Spinal cord (tissue), 10 donors: ENCODE measurements around the gene DTD1. TPM values are rescaled to one million over a fixed set of nuclear protein-coding genes. Genes with fewer than 3 reads are reported as not detected.

ENCODE experiments used
- DNase-seq, 6 donors: peaks; one replicate each; pipeline versions ENCODE4 v3.0.0 to v3.0.0-alpha.2; 2013 to 2015; ENCODE audit warnings: low spot score in 6 of 6, low read depth in 4 of 6
- H3K27ac ChIP-seq: one replicate; pipeline ENCODE4 v1.5.1; 2013; ENCODE audit warnings: low read depth, low read length, control low read depth
- H3K27me3 ChIP-seq: one replicate; pipeline ENCODE4 v1.6.1; 2013; ENCODE audit warnings: low read length; ENCODE audit not compliant: control insufficient read depth, insufficient read depth
- H3K36me3 ChIP-seq: one replicate; pipeline ENCODE4 v1.6.1; 2013; ENCODE audit warnings: low read length; ENCODE audit not compliant: control insufficient read depth, insufficient read depth
- H3K4me1 ChIP-seq: one replicate; pipeline ENCODE4 v1.6.1; 2013; ENCODE audit warnings: low read length; ENCODE audit not compliant: control insufficient read depth, insufficient read depth
- H3K4me3 ChIP-seq: one replicate; pipeline ENCODE4 v1.5.1; 2013; ENCODE audit warnings: low read depth, low read length, control low read depth
- H3K9me3 ChIP-seq: one replicate; pipeline ENCODE4 v1.6.1; 2013; ENCODE audit warnings: low read length; ENCODE audit not compliant: control insufficient read depth, insufficient read depth
- WGBS: methylation state at CpG from one replicate; pipeline ENCODE4 v1.1.5; 2013; ENCODE audit warnings: missing lambda C conversion rate; ENCODE audit not compliant: insufficient coverage; 5-methylcytosine and 5-hydroxymethylcytosine counted together
- polyA plus RNA-seq, 2 donors: library from polyadenylated mRNA; unstranded; fragments of 120-200 nt; gene quantifications; one replicate each; pipeline ENCODE4 v1.2.1, GENCODE V29; 2013; ENCODE audit not compliant: insufficient read length in 2 of 2
- total RNA-seq, 2 donors: library from RNA; depleted of rRNA in 1 of 2; stranded (reverse); fragments of 120-200 nt in 1 of 2; fragments of >200 nt in 1 of 2; gene quantifications; one replicate each; pipeline versions ENCODE4 v1.2.3 to v1.2.4, GENCODE V29; 2013 to 2014
- donor health status: healthy.

DTD1 gene
- total and polyA plus RNA-seq, 4 donors, result 54.1 to 88.9 (median 72.2) TPM

DNA sequence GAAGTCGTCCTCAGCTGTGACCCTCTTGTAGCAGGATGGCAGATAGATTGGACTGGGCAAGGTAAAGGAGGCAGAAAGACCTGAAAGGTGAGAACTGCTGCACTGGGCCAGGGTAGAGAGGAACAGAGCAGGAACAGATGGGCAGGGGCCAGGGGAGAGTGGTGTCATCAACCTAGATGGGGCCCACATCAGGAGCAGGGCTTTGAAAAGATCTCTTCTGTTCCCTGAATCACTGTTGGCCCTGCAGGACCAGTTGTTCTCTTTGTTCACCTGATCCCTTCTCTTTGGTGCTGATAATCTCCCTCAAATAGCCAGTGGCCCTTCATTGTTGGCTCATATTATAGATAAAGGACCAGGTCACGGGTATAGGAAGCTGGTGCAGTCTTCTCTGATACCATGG, 59.9 kb downstream of the DTD1 start:
- H3K27ac ChIP-seq, result no peak overlapping the region
- no peak for DNase-seq

DNA sequence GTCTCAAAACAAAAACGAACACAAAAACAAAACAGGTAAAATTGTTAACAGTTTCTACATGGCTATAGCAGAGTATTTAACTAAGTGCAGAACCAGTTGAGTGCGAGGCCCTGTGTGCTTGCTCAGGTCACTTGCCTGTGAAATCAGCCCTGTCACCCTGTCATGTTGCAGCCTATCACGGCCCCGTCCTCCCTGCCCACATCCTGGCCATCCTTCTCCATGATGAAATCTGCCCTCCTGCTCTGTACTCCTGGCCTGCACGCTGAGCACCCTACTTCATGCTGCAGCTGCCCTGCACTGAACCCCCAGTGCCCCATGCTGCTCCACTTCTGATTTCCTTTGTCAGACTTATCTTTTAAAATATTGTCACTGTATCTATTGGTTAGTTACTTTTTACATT, 62.4 kb downstream of the DTD1 start:
- H3K4me1 ChIP-seq, result peaks cover 4% of the 10 kb centered on the region
- no peaks in the 10 kb centered on the region for H3K9me3 ChIP-seq
- H3K36me3 ChIP-seq, result no peaks in the 10 kb centered on the region
- no peak overlapping the region for H3K27ac ChIP-seq
- 76% methylated on average over 3 of the region's 5 CpGs for WGBS
- no peak for DNase-seq
- no peak overlapping the region for H3K4me3 ChIP-seq
- H3K27me3 ChIP-seq, result no peaks in the 10 kb centered on the region

More for the DNA sequence above, 59.9 kb downstream of the DTD1 start:
- Histone ChIP-seq H3K27me3 (no peaks in the 10 kb centered on the region), H3K9me3 (no peaks in the 10 kb centered on the region), H3K4me3 (no peak overlapping the region), H3K4me1 (peaks cover 4% of the 10 kb centered on the region), H3K36me3 (no peaks in the 10 kb centered on the region)
- 100% methylated on average over 1 of the region's 2 CpGs for WGBS

DNA sequence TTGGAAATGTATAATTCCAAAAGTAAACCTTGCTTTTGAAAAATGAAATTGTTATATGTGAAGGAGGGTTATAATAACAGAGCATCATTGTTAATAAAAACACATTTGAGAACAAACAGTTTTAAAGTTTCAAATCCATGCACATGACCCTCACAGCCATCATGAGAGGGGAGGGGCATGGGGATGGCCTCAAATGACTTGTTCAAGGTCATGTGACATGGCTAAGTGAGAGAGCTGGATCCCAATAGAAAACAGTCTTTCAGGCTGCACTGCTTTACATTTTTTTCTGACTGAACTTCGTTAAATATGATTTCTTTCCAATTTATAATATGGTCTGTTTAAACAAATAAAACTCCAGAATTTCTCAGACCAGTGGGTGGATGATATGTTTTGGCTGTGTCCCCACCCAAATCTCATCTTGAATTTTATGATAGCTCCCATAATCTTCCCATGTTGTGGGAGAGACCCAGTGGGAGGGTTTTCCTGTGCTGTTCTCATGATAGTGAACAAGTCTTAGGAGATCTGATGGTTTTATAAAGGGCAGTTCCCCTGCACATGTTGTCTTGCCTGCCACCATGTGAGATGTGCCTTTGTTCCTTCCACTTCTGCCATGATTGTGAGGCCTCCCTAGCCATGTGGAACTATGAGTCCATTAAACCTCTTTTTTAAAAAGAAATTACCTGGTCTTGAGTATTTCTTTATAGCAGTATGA, 66.0 kb downstream of the DTD1 start:
- Histone ChIP-seq H3K27ac (no peak overlapping the region), H3K4me1 (peaks cover 4% of the 10 kb centered on the region), H3K4me3 (no peak overlapping the region), H3K36me3 (no peaks in the 10 kb centered on the region), H3K9me3 (no peaks in the 10 kb centered on the region), H3K27me3 (no peaks in the 10 kb centered on the region)
- DNase-seq, result no peak
- no CpG with 5 or more reads among the region's 1 CpG for WGBS

DNA sequence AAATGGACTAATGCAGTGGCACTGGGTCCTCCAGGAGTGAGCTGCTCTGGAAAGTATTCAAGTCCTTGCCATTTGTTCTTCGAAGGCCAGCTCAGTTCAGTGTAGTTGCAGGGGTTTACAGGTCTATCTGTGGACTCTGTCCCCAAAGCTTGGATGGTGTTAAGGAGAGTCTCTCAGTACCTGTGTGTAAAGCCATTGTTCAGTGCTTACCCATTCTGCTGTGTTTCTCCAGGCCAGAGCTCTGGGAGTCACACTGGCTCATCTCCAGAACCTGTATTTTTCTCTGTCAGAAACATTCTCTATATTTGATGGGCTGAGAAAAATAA, 66.6 kb downstream of the DTD1 start:
- Histone ChIP-seq H3K4me1 (peaks cover 4% of the 10 kb centered on the region), H3K9me3 (no peaks in the 10 kb centered on the region), H3K27me3 (no peaks in the 10 kb centered on the region), H3K4me3 (no peak overlapping the region), H3K27ac (no peak overlapping the region), H3K36me3 (no peaks in the 10 kb centered on the region)
- DNase-seq, result no peak
- 80% methylated on average over 1 of the region's 1 CpG for WGBS

DNA sequence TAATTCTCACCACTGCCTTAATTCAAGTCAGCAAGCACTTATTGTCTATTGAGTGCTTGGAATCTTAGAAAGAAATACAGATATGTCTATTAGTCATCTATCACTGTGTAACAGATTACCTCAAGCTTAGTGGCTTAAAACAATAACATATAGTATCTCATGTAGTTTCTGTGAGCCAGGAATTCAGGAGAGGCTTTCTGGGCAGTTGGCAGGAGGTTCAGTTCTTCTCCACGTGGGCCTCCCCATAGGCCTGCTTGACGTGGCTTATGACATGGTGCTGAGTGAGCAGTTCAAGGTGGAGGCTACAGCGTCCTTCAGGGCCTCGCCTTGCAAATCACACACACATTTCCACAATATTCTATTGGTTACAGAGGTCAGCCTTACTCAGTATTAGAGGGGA, 69.7 kb downstream of the DTD1 start:
- no peaks in the 10 kb centered on the region for H3K4me1 ChIP-seq
- no peak overlapping the region for H3K27ac ChIP-seq
- H3K36me3 ChIP-seq, result no peaks in the 10 kb centered on the region
- DNase-seq, result no peak
- WGBS, result 60% methylated on average over 1 of the region's 4 CpGs
- no peak overlapping the region for H3K4me3 ChIP-seq
- no peaks in the 10 kb centered on the region for H3K9me3 ChIP-seq
- H3K27me3 ChIP-seq, result no peaks in the 10 kb centered on the region

DNA sequence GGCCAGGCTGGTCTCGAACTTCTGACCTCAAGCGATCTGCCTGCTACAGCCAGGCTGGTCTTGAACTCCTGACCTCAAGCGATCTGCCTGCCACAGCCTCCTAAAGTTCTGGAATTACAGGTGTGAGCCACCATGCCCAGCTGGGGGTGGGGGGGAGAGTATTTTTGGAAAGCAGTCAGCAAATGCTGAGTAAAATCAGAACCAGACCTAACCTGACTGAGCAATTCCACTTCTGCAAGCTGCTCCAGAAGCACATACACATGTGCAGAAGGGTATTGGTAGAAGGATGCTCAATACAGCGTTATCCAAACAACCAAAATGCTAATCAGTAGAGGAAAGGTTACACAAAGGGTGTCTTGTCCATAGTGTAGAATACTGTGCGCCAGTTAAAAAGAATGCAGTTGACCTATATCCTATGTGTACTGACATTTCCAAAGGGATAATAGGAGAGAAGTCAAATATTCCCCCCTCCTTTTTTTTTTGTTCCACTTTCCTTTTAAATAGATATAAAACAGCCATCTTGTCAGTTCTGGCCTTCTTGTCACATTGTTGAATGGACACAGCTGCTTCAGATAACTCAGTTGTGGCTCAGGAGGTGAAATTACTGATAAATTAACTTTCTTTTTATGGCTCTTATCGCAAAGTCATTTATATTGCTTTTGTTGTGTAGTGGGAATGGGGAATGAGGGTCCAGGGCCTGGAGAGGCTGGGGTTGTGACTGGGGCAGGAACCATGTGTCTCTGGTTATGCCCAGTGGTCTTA, 74.6 kb downstream of the DTD1 start:
- WGBS, result no CpG with 5 or more reads among the region's 6 CpGs
- no peak for DNase-seq
- H3K4me1 ChIP-seq, result peaks cover 6% of the 10 kb centered on the region
- H3K27ac ChIP-seq, result no peak overlapping the region
- no peaks in the 10 kb centered on the region for H3K9me3 ChIP-seq
- no peaks in the 10 kb centered on the region for H3K36me3 ChIP-seq
- no peaks in the 10 kb centered on the region for H3K27me3 ChIP-seq
- no peak overlapping the region for H3K4me3 ChIP-seq

DNA sequence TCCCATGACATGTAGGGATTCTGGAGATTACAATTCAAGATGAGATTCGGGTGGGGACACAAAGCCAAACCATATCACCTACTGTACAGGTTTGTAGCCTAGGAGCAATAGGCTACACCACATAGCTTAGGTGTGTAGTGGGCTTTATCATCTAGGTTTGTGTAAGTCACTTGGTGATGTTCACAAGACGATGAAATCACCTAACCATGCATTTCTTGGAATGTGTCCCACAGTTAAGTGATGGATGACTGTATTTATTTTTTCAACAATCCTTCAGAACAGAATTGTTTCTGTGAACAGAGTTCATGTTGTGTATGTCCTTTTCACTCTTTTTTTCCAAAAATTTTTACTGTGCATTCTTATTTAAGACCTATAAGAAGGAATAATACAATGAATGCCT, 76.1 kb downstream of the DTD1 start:
- no peaks in the 10 kb centered on the region for H3K9me3 ChIP-seq
- no peaks in the 10 kb centered on the region for H3K27me3 ChIP-seq
- H3K4me1 ChIP-seq, result peaks cover 6% of the 10 kb centered on the region
- no peak overlapping the region for H3K4me3 ChIP-seq
- no peak overlapping the region for H3K27ac ChIP-seq
- DNase-seq, result no peak
- no peaks in the 10 kb centered on the region for H3K36me3 ChIP-seq
- WGBS, result no CpG with 5 or more reads among the region's 2 CpGs

DNA sequence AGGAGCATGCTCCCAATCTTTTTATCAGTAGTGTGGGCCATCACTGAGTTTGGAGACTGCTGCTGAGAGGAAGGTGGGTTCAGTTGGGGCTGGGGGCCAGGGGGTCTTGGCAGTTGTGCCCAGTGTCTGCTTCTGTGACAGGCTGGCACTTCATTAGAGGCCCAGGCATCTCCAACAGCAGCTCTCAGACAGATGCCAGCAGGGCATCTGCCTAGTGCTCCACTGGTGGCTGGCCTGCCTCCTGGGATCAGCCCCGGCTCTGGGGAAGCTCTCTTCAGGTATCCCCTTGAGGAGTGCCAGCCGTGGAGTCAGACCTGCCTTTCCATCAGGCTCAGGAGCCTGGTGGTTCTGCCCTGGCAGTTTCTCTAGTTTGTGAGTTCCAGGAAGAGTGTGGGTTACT, 77.3 kb downstream of the DTD1 start:
- Histone ChIP-seq H3K4me3 (no peak overlapping the region), H3K27me3 (no peaks in the 10 kb centered on the region), H3K9me3 (no peaks in the 10 kb centered on the region), H3K27ac (no peak overlapping the region), H3K36me3 (no peaks in the 10 kb centered on the region), H3K4me1 (peaks cover 6% of the 10 kb centered on the region)
- 72% methylated on average over 2 of the region's 2 CpGs for WGBS
- no peak for DNase-seq

DNA sequence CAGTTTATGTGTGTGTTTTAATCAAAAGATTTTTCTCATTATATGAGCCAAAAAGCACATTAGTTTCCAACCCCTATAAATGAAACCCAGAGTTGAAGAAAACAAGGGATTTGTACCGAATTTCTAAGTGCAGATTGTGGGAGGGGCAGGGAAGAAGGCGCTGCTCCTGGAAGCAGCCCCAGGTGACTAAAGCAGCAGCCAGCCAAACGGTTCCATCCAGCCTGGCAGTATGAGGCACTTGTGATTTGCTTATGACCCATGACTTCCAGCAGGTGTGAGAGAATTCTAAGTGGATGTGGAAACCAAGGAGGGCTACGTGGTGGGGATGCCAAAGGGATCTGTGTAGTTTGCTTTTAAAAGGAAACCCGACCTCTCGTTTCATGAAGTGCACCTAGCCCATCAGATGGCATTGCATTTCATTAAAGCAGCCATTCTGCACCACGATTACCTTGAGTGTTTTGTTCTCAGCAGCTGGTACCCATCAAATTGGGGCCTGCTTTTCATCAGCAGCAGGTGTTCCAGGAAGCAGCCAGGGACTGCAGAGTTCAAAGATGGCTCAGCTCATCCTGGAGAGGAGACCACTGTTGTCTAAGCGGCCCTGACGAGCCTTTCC, 79.1 kb downstream of the DTD1 start:
- no peak overlapping the region for H3K4me3 ChIP-seq
- H3K9me3 ChIP-seq, result no peaks in the 10 kb centered on the region
- H3K27me3 ChIP-seq, result no peaks in the 10 kb centered on the region
- DNase-seq, result peak in 1 of 6 donors; percentile 30
- H3K4me1 ChIP-seq, result peaks cover 6% of the 10 kb centered on the region
- 65% methylated on average over 8 of the region's 9 CpGs for WGBS
- no peaks in the 10 kb centered on the region for H3K36me3 ChIP-seq
- H3K27ac ChIP-seq, result no peak overlapping the region
